Measurements from ENCODE around the gene PHLDA2.

DNA sequence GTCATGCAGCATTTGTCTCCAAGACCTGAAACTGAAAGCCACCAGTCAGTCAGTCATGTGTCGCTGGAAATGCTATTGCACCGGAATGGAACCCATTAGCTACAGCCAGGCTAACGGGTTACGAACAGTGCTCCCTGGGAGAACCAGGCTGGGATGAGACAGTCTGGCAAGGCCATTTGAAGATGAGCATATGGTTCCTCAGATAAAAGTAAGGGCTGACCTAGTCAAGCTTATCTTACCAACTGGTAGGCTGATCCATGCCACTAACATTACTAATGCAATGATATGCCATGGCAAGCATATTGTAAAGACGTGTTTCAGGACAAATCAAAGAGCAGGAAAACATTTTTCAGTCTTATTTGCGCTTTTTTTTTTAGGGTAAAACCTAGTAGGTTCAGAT, 34.5 kb upstream of the PHLDA2 start:
- TF ChIP-seq PKNOX1 (IDR thresholded peaks at IDR 0.05) (no peak), HDGF (IDR thresholded peaks at IDR 0.05; ENCODE audit: borderline replicate concordance) (no peak), BHLHE40 (IDR thresholded peaks at IDR 0.05; ENCODE audit: borderline replicate concordance) (no peak), TARDBP (IDR thresholded peaks at IDR 0.05) (no peak), FOXM1 (IDR thresholded peaks at IDR 0.05; ENCODE audit: borderline replicate concordance) (no peak), ELF4 (IDR thresholded peaks at IDR 0.05) (no peak), SP1 (IDR thresholded peaks at IDR 0.05) (no peak), ARNT (IDR thresholded peaks at IDR 0.05) (no peak), ZNF384 (IDR thresholded peaks at IDR 0.05) (no peak)

Data from HEK293T (cell line).